Osteoblast (primary cell): ENCODE data around the gene CHKA. TPM values are rescaled to one million over a fixed set of nuclear protein-coding genes. Genes with fewer than 3 reads are reported as not detected.
A peak's percentile ranks its signal among the peaks of the same experiment; 100 is the strongest.

Experiments used
- DNase-seq: peaks from one replicate; pipeline ENCODE4 v3.0.0; 2011; ENCODE audit warnings: low spot score, mixed read lengths; ENCODE audit not compliant: insufficient read length; ENCODE audit errors: missing footprints
- H2AFZ ChIP-seq: 2 replicates; pipeline ENCODE4 v1.6.0; 2011; ENCODE audit warnings: mild to moderate bottlenecking, low read length
- H3K27ac ChIP-seq: 2 replicates; pipeline ENCODE4 v1.5.1; 2011; ENCODE audit warnings: mild to moderate bottlenecking, low read depth, low read length, moderate library complexity
- H3K27me3 ChIP-seq: 2 replicates; pipeline ENCODE4 v1.6.0; 2012; ENCODE audit warnings: mild to moderate bottlenecking, control low read depth, inconsistent platforms, low read length, moderate library complexity; ENCODE audit not compliant: insufficient read depth
- H3K36me3 ChIP-seq: 2 replicates; pipeline ENCODE4 v1.5.1; 2011; ENCODE audit warnings: mild to moderate bottlenecking, low read length, control low read depth, moderate library complexity; ENCODE audit not compliant: insufficient read depth
- H3K4me1 ChIP-seq: 2 replicates; pipeline ENCODE4 v1.5.1; 2011; ENCODE audit warnings: mild to moderate bottlenecking, low read length, control low read depth, moderate library complexity; ENCODE audit not compliant: insufficient read depth
- H3K4me2 ChIP-seq: 2 replicates; pipeline ENCODE4 v1.6.0; 2011; ENCODE audit warnings: mild to moderate bottlenecking, low read length; ENCODE audit not compliant: insufficient read depth
- H3K4me3 ChIP-seq: fragments of 200-600 bp; sonication (generic); 3 replicates; pipeline ENCODE4 v1.5.1; 2012; ENCODE audit warnings: mild to moderate bottlenecking, low read length, inconsistent platforms; ENCODE audit not compliant: insufficient read depth
- H3K79me2 ChIP-seq: 2 replicates; pipeline ENCODE4 v1.6.0; 2012; ENCODE audit warnings: mild to moderate bottlenecking, low read length, control low read depth, inconsistent platforms; ENCODE audit not compliant: insufficient read depth
- H3K9me3 ChIP-seq: 2 replicates; pipeline ENCODE4 v1.5.1; 2011; ENCODE audit warnings: low read depth, low read length, control low read depth
- H4K20me1 ChIP-seq: 2 replicates; pipeline ENCODE4 v1.6.0; 2012; ENCODE audit warnings: mild to moderate bottlenecking, low read length, control low read depth; ENCODE audit not compliant: insufficient read depth
- total RNA-seq: library from RNA; depleted of rRNA; stranded (reverse); fragments of >200 nt; gene quantifications from 2 replicates; pipeline ENCODE4 v1.2.3, GENCODE V29; 2012
- TF ChIP-seq, protein P1 (sequence below): IDR thresholded peaks from 2 replicates; pipeline ENCODE4 v1.5.1; 2011; ENCODE audit warnings: mild to moderate bottlenecking, low read depth, low read length, moderate library complexity; ENCODE audit errors: extremely low read depth

The CHKA gene
- total RNA-seq, result 26.5 and 29.0 TPM in 2 replicates

DNA sequence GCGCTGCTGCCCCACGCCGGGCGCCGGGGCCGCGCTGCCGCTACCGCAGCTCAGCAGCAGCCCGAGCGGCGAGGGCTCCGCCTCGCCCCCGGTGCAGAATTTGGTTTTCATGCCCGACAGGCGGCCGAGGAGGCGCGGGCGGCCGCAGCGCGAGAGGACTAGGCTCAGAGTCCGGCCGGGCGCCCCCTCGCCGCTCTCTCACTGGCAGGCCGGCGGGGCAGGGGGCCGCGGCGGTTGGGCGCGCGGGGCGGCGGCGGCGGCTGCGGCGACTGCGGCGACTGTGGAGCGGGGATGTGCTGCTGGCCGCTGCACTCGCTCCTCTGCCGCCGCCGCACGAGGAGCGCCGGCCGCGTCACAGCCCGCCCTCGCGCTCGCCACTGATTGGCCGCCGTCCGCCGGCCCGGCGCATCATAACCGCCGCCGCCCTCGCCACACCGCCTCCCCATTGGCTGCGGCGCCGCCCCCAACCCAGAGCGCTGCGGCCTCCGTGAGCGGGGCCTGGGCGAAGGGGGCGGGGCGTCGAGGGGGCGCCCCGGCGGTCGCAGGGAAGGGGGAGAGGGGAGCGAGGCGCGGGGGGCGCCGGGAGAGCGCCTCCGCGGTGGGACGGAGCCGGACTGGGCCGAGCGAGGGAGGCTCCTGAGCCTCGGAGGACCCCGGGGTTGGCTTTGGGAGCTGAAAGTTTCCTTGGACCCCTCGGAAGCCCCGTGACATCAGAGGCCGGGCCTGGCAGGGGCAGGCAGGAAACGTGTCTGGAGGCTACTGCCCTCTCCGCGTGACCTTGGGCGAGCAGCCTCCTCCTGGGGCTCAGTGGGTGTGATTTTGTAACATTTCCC, at the start of gene CHKA:
Gene CHKA (minus strand): TSS at position 322 of the 833 bp plus-strand sequence. CDS start 211 bp downstream, at position 111.
- Histone ChIP-seq H3K9me3 (no peaks in the 10 kb centered on the region), H3K4me1 (peaks cover 32% of the 10 kb centered on the region), H4K20me1 (peaks cover 10% of the 10 kb centered on the region), H3K4me2 (peak within 1 kb of the TSS; percentile 85), H3K79me2 (peaks cover 38% of the 10 kb centered on the region), H3K27me3 (no peaks in the 10 kb centered on the region), H3K27ac (peak within 1 kb of the TSS; percentile 93), H2AFZ (peak within 1 kb of the TSS; percentile 89), H3K4me3 (peak within 1 kb of the TSS; percentile 68), H3K36me3 (no peaks in the 10 kb centered on the region)
- DNase-seq, result peak; percentile 100
- TF ChIP-seq, protein P1, sequence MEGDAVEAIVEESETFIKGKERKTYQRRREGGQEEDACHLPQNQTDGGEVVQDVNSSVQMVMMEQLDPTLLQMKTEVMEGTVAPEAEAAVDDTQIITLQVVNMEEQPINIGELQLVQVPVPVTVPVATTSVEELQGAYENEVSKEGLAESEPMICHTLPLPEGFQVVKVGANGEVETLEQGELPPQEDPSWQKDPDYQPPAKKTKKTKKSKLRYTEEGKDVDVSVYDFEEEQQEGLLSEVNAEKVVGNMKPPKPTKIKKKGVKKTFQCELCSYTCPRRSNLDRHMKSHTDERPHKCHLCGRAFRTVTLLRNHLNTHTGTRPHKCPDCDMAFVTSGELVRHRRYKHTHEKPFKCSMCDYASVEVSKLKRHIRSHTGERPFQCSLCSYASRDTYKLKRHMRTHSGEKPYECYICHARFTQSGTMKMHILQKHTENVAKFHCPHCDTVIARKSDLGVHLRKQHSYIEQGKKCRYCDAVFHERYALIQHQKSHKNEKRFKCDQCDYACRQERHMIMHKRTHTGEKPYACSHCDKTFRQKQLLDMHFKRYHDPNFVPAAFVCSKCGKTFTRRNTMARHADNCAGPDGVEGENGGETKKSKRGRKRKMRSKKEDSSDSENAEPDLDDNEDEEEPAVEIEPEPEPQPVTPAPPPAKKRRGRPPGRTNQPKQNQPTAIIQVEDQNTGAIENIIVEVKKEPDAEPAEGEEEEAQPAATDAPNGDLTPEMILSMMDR, result no peak

DNA sequence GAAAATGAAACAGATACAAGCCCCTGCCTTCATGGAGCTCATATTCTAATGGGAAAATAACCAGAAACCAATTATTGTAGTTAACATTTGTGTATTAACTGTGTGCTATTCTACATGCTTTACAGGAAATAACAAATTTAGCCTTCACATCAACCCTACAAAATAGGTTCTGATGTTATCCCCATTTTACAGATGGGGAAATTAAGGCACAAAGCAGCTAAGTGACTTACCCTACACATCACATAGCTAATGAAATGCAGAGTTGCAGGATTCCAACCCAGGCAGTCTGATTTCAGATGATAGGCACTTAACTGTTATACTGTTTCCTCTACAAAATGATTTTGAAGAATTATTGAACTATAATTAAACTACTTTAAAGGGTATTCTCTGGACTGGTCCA, 48.3 kb upstream of the CHKA start:
- H3K27me3 ChIP-seq, result no peaks in the 10 kb centered on the region
- peaks cover 3% of the 10 kb centered on the region for H3K4me1 ChIP-seq
- H2AFZ ChIP-seq, result no peak overlapping the region
- peaks cover 83% of the 10 kb centered on the region for H3K36me3 ChIP-seq
- TF ChIP-seq, protein P1, result no peak
- H3K4me2 ChIP-seq, result no peak overlapping the region
- H3K9me3 ChIP-seq, result no peaks in the 10 kb centered on the region
- peaks cover 4% of the 10 kb centered on the region for H4K20me1 ChIP-seq
- no peak for DNase-seq
- H3K27ac ChIP-seq, result no peak overlapping the region
- no peaks in the 10 kb centered on the region for H3K79me2 ChIP-seq
- H3K4me3 ChIP-seq, result no peak overlapping the region

DNA sequence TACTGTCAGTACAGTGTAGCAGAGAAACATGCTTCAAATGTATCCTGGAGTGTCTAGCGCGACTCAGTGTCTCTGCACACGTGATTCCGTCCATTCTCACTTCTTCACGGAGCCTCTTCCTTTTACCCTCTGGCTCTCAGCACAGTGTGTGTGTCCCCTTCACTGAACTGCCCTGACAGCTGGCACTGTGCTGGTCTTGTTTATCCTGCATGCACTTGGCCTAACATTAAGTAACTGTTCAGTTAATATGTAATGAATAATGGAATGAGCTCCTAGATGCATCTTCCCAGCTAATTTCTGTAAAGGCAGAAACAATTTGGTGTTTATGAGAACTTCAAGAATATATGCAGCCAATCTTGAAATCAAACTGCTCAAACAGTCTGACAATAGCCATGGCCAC, 47.5 kb upstream of the CHKA start:
- H3K9me3 ChIP-seq, result no peaks in the 10 kb centered on the region
- peaks cover 8% of the 10 kb centered on the region for H3K4me1 ChIP-seq
- H3K27me3 ChIP-seq, result no peaks in the 10 kb centered on the region
- no peak overlapping the region for H2AFZ ChIP-seq
- no peak for DNase-seq
- H3K79me2 ChIP-seq, result no peaks in the 10 kb centered on the region
- H3K36me3 ChIP-seq, result peaks cover 83% of the 10 kb centered on the region
- no peak overlapping the region for H3K4me2 ChIP-seq
- H3K27ac ChIP-seq, result no peak overlapping the region
- peaks cover 9% of the 10 kb centered on the region for H4K20me1 ChIP-seq
- TF ChIP-seq, protein P1, result no peak
- H3K4me3 ChIP-seq, result no peak overlapping the region

DNA sequence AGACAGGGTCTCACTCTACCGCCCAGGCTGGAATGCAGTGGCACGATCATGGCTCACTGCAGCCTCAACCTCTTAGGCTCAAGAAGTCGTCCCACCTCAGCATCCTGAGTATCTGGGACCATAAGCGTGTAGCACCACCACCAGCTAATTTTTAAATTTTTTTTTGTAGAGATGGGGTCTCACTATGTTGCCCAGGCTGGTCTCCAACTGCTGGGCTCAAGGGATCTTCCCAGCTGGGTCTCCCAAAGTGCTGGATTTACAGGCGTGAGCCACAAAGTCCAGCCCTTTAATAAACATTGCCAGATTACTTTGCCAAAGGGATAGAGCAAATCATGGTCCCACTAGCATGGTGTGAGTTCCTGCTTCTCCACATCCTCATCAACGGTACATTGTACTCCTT, 46.3 kb upstream of the CHKA start:
- H3K36me3 ChIP-seq, result peaks cover 75% of the 10 kb centered on the region
- no peaks in the 10 kb centered on the region for H3K27me3 ChIP-seq
- TF ChIP-seq, protein P1, result no peak
- H4K20me1 ChIP-seq, result peaks cover 12% of the 10 kb centered on the region
- peaks cover 8% of the 10 kb centered on the region for H3K4me1 ChIP-seq
- H3K27ac ChIP-seq, result no peak overlapping the region
- no peak overlapping the region for H2AFZ ChIP-seq
- DNase-seq, result no peak
- no peak overlapping the region for H3K4me3 ChIP-seq
- no peak overlapping the region for H3K4me2 ChIP-seq
- no peaks in the 10 kb centered on the region for H3K9me3 ChIP-seq
- H3K79me2 ChIP-seq, result no peaks in the 10 kb centered on the region
